HepG2 (cell line): ENCODE measurements around the gene CAB39. TPM values are rescaled to one million over a fixed set of nuclear protein-coding genes. Genes with fewer than 3 reads are reported as not detected.

ENCODE experiments used
- NKX3-1 ChIP-seq: sonication (generic); formaldehyde crosslinking; IDR thresholded peaks from 2 replicates; pipeline ENCODE4 v1.5.0; 2020; ENCODE audit warnings: missing genetic modification reagents
- ZNF34 ChIP-seq: sonication (generic); formaldehyde crosslinking; IDR thresholded peaks from 2 replicates; pipeline ENCODE4 v1.4.0; 2020; ENCODE audit warnings: mild to moderate bottlenecking, missing genetic modification reagents, borderline replicate concordance
- ZNF883 ChIP-seq: sonication (generic); formaldehyde crosslinking; IDR thresholded peaks from 2 replicates; pipeline ENCODE4 v1.5.1; 2020; ENCODE audit warnings: mild to moderate bottlenecking, missing genetic modification reagents; ENCODE audit errors: not compliant biosample characterization
- polyA plus RNA-seq, 8 experiments: library from polyadenylated mRNA; depleted of rRNA in 3 of 8; stranded (reverse) in 7 of 8; unstranded in 1 of 8; fragments of >200 nt; fragmentation: Illumina TruSeq in 4 of 8; extraction: Trizol in 4 of 8; gene quantifications; 2 replicates each; pipeline versions ENCODE4 v1.2.1 to v1.2.3, GENCODE V29; 2011 to 2016; ENCODE audit warnings: low read depth in 4 of 8, missing spikeins in 1 of 8, mixed read lengths in 1 of 8; ENCODE audit not compliant: insufficient read depth in 1 of 8
- total RNA-seq, 5 experiments: library from RNA; depleted of rRNA; stranded (reverse); fragments of >200 nt; fragmentation: Illumina TruSeq; extraction: Trizol; gene quantifications; 2 replicates each; pipeline ENCODE4 v1.2.3, GENCODE V29; 2016; ENCODE audit warnings: low read depth in 1 of 5
- TF ChIP-seq, protein P1 (sequence below): IDR thresholded peaks from 2 replicates; pipeline ENCODE4 v1.6.1; 2016; ENCODE audit warnings: low read depth, missing genetic modification reagents, missing compliant biosample characterization
- TF ChIP-seq, protein P2 (sequence below): sonication (generic); formaldehyde crosslinking; IDR thresholded peaks from one replicate; pipeline ENCODE4 v1.5.1; 2020; ENCODE audit warnings: mild to moderate bottlenecking, missing genetic modification reagents; ENCODE audit errors: not compliant biosample characterization
- TF ChIP-seq, protein P3 (sequence below): sonication (generic); formaldehyde crosslinking; IDR thresholded peaks from 2 replicates; pipeline ENCODE4 v1.4.0; 2020; ENCODE audit warnings: missing genetic modification reagents
- TF ChIP-seq, protein P4 (sequence below): sonication (generic); formaldehyde crosslinking; IDR thresholded peaks from 2 replicates; pipeline ENCODE4 v1.5.1; 2020; ENCODE audit warnings: missing genetic modification reagents, mild to moderate bottlenecking, borderline replicate concordance
- TF ChIP-seq, protein P5 (sequence below): sonication (generic); formaldehyde crosslinking; IDR thresholded peaks from 2 replicates; pipeline ENCODE4 v1.5.0; 2020; ENCODE audit warnings: mild to moderate bottlenecking, missing genetic modification reagents, moderate library complexity

CAB39 gene
- total and polyA plus RNA-seq, 2 of the 13 experiments (the other 11 are each of a cell fraction or from before 2014, with no cell fraction given) = 19.3 to 45.3 TPM

DNA sequence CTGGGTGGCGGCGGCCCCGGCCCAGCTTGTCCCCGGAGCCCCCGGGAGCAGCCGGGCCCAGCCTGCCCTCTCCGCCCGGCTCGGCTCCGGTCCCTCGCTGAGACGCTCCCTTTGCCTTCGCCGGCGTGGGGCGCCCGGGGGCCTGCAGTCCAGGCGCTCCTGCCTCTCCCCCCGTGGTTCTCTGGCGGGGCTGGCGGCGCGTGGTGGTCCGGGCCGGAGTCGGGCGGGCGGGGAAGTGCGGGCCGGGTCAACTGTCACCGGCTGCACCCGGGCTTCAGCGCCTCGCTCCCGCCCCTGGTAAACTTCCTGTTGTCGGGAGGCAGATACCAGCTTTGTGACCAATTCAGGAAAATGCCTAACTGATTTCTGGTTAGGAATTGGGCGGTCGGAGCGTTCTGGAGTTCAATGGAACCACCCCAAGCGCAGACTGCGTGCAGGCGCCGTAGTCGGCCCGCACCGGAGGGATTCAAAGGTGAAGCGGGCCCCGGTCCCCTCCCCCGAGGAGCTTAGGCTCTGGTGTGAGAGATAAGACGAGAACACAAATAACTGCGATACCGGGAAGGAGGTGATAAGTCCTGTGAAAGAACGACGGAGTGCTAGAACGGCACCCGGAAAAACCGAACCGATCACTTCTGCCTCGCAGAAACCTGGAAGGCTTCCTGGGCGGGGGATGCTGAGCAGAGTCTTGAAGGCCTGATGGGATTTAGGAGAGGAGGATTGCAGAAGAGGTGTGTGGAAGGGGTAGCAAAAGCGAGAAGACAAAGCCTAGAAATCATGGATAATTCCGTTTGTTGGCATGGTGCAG, 891 bp downstream of the CAB39 start (continued):
- TF ChIP-seq, protein P1, sequence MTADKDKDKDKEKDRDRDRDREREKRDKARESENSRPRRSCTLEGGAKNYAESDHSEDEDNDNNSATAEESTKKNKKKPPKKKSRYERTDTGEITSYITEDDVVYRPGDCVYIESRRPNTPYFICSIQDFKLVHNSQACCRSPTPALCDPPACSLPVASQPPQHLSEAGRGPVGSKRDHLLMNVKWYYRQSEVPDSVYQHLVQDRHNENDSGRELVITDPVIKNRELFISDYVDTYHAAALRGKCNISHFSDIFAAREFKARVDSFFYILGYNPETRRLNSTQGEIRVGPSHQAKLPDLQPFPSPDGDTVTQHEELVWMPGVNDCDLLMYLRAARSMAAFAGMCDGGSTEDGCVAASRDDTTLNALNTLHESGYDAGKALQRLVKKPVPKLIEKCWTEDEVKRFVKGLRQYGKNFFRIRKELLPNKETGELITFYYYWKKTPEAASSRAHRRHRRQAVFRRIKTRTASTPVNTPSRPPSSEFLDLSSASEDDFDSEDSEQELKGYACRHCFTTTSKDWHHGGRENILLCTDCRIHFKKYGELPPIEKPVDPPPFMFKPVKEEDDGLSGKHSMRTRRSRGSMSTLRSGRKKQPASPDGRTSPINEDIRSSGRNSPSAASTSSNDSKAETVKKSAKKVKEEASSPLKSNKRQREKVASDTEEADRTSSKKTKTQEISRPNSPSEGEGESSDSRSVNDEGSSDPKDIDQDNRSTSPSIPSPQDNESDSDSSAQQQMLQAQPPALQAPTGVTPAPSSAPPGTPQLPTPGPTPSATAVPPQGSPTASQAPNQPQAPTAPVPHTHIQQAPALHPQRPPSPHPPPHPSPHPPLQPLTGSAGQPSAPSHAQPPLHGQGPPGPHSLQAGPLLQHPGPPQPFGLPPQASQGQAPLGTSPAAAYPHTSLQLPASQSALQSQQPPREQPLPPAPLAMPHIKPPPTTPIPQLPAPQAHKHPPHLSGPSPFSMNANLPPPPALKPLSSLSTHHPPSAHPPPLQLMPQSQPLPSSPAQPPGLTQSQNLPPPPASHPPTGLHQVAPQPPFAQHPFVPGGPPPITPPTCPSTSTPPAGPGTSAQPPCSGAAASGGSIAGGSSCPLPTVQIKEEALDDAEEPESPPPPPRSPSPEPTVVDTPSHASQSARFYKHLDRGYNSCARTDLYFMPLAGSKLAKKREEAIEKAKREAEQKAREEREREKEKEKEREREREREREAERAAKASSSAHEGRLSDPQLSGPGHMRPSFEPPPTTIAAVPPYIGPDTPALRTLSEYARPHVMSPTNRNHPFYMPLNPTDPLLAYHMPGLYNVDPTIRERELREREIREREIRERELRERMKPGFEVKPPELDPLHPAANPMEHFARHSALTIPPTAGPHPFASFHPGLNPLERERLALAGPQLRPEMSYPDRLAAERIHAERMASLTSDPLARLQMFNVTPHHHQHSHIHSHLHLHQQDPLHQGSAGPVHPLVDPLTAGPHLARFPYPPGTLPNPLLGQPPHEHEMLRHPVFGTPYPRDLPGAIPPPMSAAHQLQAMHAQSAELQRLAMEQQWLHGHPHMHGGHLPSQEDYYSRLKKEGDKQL (CRISPR knock-in tag) = no peak
- TF ChIP-seq, protein P2, sequence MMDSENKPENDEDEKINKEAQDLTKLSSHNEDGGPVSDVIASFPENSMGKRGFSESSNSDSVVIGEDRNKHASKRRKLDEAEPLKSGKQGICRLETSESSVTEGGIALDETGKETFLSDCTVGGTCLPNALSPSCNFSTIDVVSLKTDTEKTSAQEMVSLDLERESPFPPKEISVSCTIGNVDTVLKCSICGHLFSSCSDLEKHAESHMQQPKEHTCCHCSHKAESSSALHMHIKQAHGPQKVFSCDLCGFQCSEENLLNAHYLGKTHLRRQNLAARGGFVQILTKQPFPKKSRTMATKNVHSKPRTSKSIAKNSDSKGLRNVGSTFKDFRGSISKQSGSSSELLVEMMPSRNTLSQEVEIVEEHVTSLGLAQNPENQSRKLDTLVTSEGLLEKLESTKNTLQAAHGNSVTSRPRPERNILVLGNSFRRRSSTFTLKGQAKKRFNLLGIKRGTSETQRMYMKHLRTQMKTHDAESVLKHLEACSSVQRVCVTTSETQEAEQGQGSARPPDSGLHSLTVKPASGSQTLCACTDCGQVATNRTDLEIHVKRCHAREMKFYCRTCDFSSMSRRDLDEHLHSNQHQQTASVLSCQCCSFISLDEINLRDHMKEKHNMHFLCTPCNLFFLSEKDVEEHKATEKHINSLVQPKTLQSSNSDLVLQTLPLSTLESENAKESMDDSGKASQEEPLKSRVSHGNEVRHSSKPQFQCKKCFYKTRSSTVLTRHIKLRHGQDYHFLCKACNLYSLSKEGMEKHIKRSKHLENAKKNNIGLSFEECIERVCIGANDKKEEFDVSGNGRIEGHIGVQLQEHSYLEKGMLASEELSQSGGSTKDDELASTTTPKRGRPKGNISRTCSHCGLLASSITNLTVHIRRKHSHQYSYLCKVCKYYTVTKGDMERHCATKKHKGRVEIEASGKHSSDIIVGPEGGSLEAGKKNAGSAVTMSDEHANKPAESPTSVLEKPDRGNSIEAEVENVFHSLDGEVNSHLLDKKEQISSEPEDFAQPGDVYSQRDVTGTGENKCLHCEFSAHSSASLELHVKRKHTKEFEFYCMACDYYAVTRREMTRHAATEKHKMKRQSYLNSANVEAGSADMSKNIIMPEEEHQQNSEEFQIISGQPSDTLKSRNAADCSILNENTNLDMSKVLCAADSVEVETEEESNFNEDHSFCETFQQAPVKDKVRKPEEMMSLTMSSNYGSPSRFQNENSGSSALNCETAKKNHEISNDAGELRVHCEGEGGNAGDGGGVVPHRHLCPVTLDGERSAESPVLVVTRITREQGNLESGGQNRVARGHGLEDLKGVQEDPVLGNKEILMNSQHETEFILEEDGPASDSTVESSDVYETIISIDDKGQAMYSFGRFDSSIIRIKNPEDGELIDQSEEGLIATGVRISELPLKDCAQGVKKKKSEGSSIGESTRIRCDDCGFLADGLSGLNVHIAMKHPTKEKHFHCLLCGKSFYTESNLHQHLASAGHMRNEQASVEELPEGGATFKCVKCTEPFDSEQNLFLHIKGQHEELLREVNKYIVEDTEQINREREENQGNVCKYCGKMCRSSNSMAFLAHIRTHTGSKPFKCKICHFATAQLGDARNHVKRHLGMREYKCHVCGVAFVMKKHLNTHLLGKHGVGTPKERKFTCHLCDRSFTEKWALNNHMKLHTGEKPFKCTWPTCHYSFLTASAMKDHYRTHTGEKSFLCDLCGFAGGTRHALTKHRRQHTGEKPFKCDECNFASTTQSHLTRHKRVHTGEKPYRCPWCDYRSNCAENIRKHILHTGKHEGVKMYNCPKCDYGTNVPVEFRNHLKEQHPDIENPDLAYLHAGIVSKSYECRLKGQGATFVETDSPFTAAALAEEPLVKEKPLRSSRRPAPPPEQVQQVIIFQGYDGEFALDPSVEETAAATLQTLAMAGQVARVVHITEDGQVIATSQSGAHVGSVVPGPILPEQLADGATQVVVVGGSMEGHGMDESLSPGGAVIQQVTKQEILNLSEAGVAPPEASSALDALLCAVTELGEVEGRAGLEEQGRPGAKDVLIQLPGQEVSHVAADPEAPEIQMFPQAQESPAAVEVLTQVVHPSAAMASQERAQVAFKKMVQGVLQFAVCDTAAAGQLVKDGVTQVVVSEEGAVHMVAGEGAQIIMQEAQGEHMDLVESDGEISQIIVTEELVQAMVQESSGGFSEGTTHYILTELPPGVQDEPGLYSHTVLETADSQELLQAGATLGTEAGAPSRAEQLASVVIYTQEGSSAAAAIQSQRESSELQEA (CRISPR knock-in tag) = peak; percentile 17
- no peak for TF ChIP-seq NKX3-1 (CRISPR knock-in tag)
- no peak for TF ChIP-seq ZNF883 (CRISPR knock-in tag)
- TF ChIP-seq, protein P3, sequence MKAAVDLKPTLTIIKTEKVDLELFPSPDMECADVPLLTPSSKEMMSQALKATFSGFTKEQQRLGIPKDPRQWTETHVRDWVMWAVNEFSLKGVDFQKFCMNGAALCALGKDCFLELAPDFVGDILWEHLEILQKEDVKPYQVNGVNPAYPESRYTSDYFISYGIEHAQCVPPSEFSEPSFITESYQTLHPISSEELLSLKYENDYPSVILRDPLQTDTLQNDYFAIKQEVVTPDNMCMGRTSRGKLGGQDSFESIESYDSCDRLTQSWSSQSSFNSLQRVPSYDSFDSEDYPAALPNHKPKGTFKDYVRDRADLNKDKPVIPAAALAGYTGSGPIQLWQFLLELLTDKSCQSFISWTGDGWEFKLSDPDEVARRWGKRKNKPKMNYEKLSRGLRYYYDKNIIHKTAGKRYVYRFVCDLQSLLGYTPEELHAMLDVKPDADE = no peak
- TF ChIP-seq, protein P4, sequence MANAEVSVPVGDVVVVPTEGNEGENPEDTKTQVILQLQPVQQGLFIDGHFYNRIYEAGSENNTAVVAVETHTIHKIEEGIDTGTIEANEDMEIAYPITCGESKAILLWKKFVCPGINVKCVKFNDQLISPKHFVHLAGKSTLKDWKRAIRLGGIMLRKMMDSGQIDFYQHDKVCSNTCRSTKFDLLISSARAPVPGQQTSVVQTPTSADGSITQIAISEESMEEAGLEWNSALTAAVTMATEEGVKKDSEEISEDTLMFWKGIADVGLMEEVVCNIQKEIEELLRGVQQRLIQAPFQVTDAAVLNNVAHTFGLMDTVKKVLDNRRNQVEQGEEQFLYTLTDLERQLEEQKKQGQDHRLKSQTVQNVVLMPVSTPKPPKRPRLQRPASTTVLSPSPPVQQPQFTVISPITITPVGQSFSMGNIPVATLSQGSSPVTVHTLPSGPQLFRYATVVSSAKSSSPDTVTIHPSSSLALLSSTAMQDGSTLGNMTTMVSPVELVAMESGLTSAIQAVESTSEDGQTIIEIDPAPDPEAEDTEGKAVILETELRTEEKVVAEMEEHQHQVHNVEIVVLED (CRISPR knock-in tag) = peak; percentile 8; the same call in 1 of the 2 replicates
- TF ChIP-seq ZNF34 (CRISPR knock-in tag) = peak; percentile 8; the same call in 1 of the 2 replicates
- TF ChIP-seq, protein P5, sequence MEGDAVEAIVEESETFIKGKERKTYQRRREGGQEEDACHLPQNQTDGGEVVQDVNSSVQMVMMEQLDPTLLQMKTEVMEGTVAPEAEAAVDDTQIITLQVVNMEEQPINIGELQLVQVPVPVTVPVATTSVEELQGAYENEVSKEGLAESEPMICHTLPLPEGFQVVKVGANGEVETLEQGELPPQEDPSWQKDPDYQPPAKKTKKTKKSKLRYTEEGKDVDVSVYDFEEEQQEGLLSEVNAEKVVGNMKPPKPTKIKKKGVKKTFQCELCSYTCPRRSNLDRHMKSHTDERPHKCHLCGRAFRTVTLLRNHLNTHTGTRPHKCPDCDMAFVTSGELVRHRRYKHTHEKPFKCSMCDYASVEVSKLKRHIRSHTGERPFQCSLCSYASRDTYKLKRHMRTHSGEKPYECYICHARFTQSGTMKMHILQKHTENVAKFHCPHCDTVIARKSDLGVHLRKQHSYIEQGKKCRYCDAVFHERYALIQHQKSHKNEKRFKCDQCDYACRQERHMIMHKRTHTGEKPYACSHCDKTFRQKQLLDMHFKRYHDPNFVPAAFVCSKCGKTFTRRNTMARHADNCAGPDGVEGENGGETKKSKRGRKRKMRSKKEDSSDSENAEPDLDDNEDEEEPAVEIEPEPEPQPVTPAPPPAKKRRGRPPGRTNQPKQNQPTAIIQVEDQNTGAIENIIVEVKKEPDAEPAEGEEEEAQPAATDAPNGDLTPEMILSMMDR = 0 out of 2 replicates have a peak, but pooled peaks have one; percentile 8
